SU-DHL-6 (cell line): Measurements from ENCODE around the gene SLC16A3.

ENCODE experiments used
- CTCF ChIP-seq: fragments of 200-600 bp; sonication (generic); IDR thresholded peaks from one replicate; pipeline ENCODE4 v1.5.1; 2017; ENCODE audit warnings: antibody characterized with exemption, mild to moderate bottlenecking, low read length, moderate library complexity; ENCODE audit not compliant: insufficient read depth, poor library complexity, severe bottlenecking
- EZH2phosphoT487 ChIP-seq: fragments of 200-600 bp; sonication (generic), shearing (Covaris generic); conservative IDR thresholded peaks from 2 replicates; pipeline ENCODE4 v1.6.1; 2018; ENCODE audit warnings: mild to moderate bottlenecking, antibody characterized with exemption, low read length, moderate library complexity, mixed read lengths

- TF ChIP-seq CTCF = no peak
- TF ChIP-seq EZH2phosphoT487 = no peak
Measured at GRCh38 chr17:82278308-82278707, 49.5 kb downstream of the SLC16A3 start.
